K562 (cell line): Measurements from ENCODE around the gene HHEX. TPM values are rescaled to one million over a fixed set of nuclear protein-coding genes. Genes with fewer than 3 reads are reported as not detected.

Experiments
- ATAC-seq: fragments of 200-7000 bp; cut with Tn5 transposase; 3 replicates; pipeline ENCODE4 v1.9.1; 2020; ENCODE audit warnings: moderate library complexity
- BruUV-seq: library from RNA; stranded (reverse); fragments of 400-500 nt; replicated peaks from 2 replicates; lab custom pipeline; 2021; lab: Mats Ljungman, UMichigan
- CTCF ChIA-PET: fragments of 300-600 bp; formaldehyde crosslinking; extraction: SDS; loops from one replicate; lab custom pipeline; 2021; ENCODE audit warnings: low intra/inter-chr PET ratio; lab: Yijun Ruan, JAX
- POLR2A ChIA-PET: fragments of 300-600, 350-650 bp; sonication (Branson Sonifier 250); formaldehyde crosslinking; extraction: SDS; loops from one replicate; lab custom pipeline; 2021; ENCODE audit warnings: antibody characterized with exemption, inconsistent platforms; lab: Yijun Ruan, JAX
- DNase-seq, 4 experiments: peaks; one replicate each; pipeline versions ENCODE4 v3.0.0 to v3.0.0-alpha.2; 2011 to 2018; ENCODE audit warnings: low spot score in 3 of 4, mixed read lengths in 3 of 4; ENCODE audit errors: extremely low read depth in 1 of 4
- FAIRE-seq: peaks from 2 replicates; lab custom pipeline; 2011; peaks lifted over from hg19 to GRCh38; lab: Jason Lieb, UNC
- H2AFZ ChIP-seq: 2 replicates; pipeline ENCODE4 v1.6.0; 2011; ENCODE audit warnings: low read depth, low read length, control low read depth, inconsistent platforms
- H3K27ac ChIP-seq: fragments of 200-600 bp; 3 replicates; pipeline ENCODE4 v1.8.0; 2011; ENCODE audit warnings: low read depth, mild to moderate bottlenecking, control low read depth, inconsistent platforms, low read length, moderate library complexity, mixed read lengths; ENCODE audit errors: extremely low read depth
- H3K27me3 ChIP-seq, 2 experiments: fragments of 300-600 bp in 1 of 2; 2 replicates in 1 of 2; 3 replicates in 1 of 2; pipeline versions ENCODE4 v1.6.0 to v1.8.0; 2011; ENCODE audit warnings: inconsistent platforms in 2 of 2, low read length in 2 of 2, mild to moderate bottlenecking in 1 of 2, mixed read lengths in 1 of 2, moderate library complexity in 1 of 2; ENCODE audit not compliant: control insufficient read depth in 2 of 2, insufficient read depth in 2 of 2
- H3K36me3 ChIP-seq: fragments of 300-600 bp; 3 replicates; pipeline ENCODE4 v1.8.0; 2011; ENCODE audit warnings: mild to moderate bottlenecking, low read length, inconsistent platforms; ENCODE audit not compliant: control insufficient read depth, insufficient read depth
- H3K4me1 ChIP-seq, 2 experiments: fragments of 200-600 bp in 1 of 2; replicated peaks in 1 of 2; 2 replicates in 1 of 2; 3 replicates in 1 of 2; pipeline versions ENCODE4 v1.5.1 to v1.8.0; 2011; ENCODE audit warnings: inconsistent platforms in 2 of 2, low read length in 2 of 2, mild to moderate bottlenecking in 1 of 2, mixed read lengths in 1 of 2, moderate library complexity in 1 of 2; ENCODE audit not compliant: control insufficient read depth in 2 of 2, insufficient read depth in 2 of 2
- H3K4me2 ChIP-seq: 2 replicates; pipeline ENCODE4 v1.6.1; 2011; ENCODE audit warnings: low read length, control low read depth, inconsistent platforms, mixed read lengths; ENCODE audit not compliant: insufficient read depth
- H3K4me3 ChIP-seq: fragments of 200-600 bp; sonication (generic), shearing (Covaris generic); 2 replicates; pipeline ENCODE4 v1.5.1; 2016; ENCODE audit warnings: control low read depth, inconsistent platforms
- H3K79me2 ChIP-seq: fragments of 200-600 bp; 3 replicates; pipeline ENCODE4 v1.8.0; 2011; ENCODE audit warnings: low read length, inconsistent platforms; ENCODE audit not compliant: control insufficient read depth, insufficient read depth
- H3K9ac ChIP-seq, 2 experiments: 2 replicates each; pipeline versions ENCODE4 v1.6.0 to v1.6.1; 2011; ENCODE audit warnings: low read depth in 2 of 2, low read length in 2 of 2, control low read depth in 1 of 2, inconsistent platforms in 1 of 2, mild to moderate bottlenecking in 1 of 2, mixed read lengths in 1 of 2; ENCODE audit not compliant: insufficient read depth in 1 of 2
- H3K9me1 ChIP-seq: one replicate; pipeline ENCODE4 v1.6.0; 2011; ENCODE audit warnings: inconsistent platforms, mild to moderate bottlenecking, low read length, moderate library complexity; ENCODE audit not compliant: control insufficient read depth, insufficient read depth
- H3K9me3 ChIP-seq: replicated peaks from 2 replicates; pipeline ENCODE4 v1.5.1; 2011; ENCODE audit warnings: low read depth, low read length, inconsistent platforms; ENCODE audit not compliant: control insufficient read depth, insufficient read depth
- H4K20me1 ChIP-seq: replicated peaks from 2 replicates; pipeline ENCODE4 v1.6.1; 2011; ENCODE audit warnings: low read length, inconsistent platforms, mixed read lengths; ENCODE audit not compliant: control insufficient read depth, insufficient read depth
- CREBBP ChIP-seq: IDR thresholded peaks from one replicate; pipeline ENCODE4 v1.6.1; 2012; ENCODE audit warnings: low read depth, mild to moderate bottlenecking, control low read depth, inconsistent platforms, low read length
- DIDO1 ChIP-seq: fragments of 450-650 bp; IDR thresholded peaks from 2 replicates; pipeline ENCODE4 v1.6.1; 2016; ENCODE audit warnings: low read depth, missing biosample characterization, missing genetic modification characterization
- FOXP4 ChIP-seq: sonication (generic); formaldehyde crosslinking; IDR thresholded peaks from 2 replicates; pipeline ENCODE4 v1.8.0; 2022; ENCODE audit warnings: mild to moderate bottlenecking, missing genetic modification reagents, borderline replicate concordance
- HDAC6 ChIP-seq: IDR thresholded peaks from 2 replicates; pipeline ENCODE4 v1.6.1; 2012; ENCODE audit warnings: low read depth, mild to moderate bottlenecking, control low read depth, inconsistent platforms, low read length, moderate library complexity
- MEIS2 ChIP-seq: fragments of 450-650 bp; IDR thresholded peaks from 2 replicates; pipeline ENCODE4 v1.6.1; 2014; ENCODE audit warnings: mild to moderate bottlenecking; ENCODE audit not compliant: partially characterized antibody
- NCOA2 ChIP-seq, 2 experiments: fragments of 450-650 bp; IDR thresholded peaks; 2 replicates each; pipeline ENCODE4 v1.6.1; 2018; ENCODE audit warnings: mild to moderate bottlenecking in 2 of 2, moderate library complexity in 1 of 2; ENCODE audit not compliant: partially characterized antibody in 2 of 2
- NFXL1 ChIP-seq: fragments of 450-650 bp; formaldehyde crosslinking; IDR thresholded peaks from 2 replicates; pipeline ENCODE4 v1.4.0; 2021; ENCODE audit warnings: mild to moderate bottlenecking
- PREB ChIP-seq: sonication (generic); formaldehyde crosslinking; IDR thresholded peaks from 2 replicates; pipeline ENCODE4 v1.8.1; 2023; ENCODE audit warnings: mild to moderate bottlenecking, missing genetic modification reagents
- RAD21 ChIP-seq, 2 experiments: fragments of 250-450 bp in 1 of 2; fragments of 450-650 bp in 1 of 2; sonication (Bioruptor Pico) in 1 of 2; formaldehyde crosslinking in 1 of 2; IDR thresholded peaks in 1 of 2; conservative IDR thresholded peaks in 1 of 2; 2 replicates each; pipeline versions ENCODE4 v1.4.0 to v1.8.0; 2020 to 2022; ENCODE audit warnings: mild to moderate bottlenecking in 2 of 2, moderate library complexity in 1 of 2
- ZBTB2 ChIP-seq: fragments of 450-650 bp; IDR thresholded peaks from 2 replicates; pipeline ENCODE4 v1.6.1; 2016; ENCODE audit warnings: antibody characterized with exemption
- ZKSCAN8 ChIP-seq: fragments of 200-800 bp; sonication (Bioruptor generic); IDR thresholded peaks from 2 replicates; pipeline ENCODE4 v1.6.1; 2016; ENCODE audit warnings: missing genetic modification characterization, missing compliant biosample characterization
- ZNF175 ChIP-seq: fragments of 200-800 bp; sonication (Bioruptor generic); IDR thresholded peaks from 2 replicates; pipeline ENCODE4 v1.6.1; 2016; ENCODE audit warnings: low read depth, mild to moderate bottlenecking, missing genetic modification characterization, missing compliant biosample characterization
- ZNF280B ChIP-seq: fragments of 250-450 bp; sonication (Bioruptor Pico); IDR thresholded peaks from 2 replicates; pipeline ENCODE4 v1.5.1; 2021; ENCODE audit warnings: mild to moderate bottlenecking
- WGBS: fragments of 100-300 bp; shearing (Covaris generic); methylation state at CpG from one replicate; pipeline ENCODE4 v1.1.6; 2016; ENCODE audit warnings: low coverage, mixed read lengths; ENCODE audit not compliant: insufficient coverage; ENCODE audit errors: missing lambda C conversion rate; 5-methylcytosine and 5-hydroxymethylcytosine counted together
- in situ Hi-C: fragments of 300-500 bp; cut with MboI; formaldehyde crosslinking; loops from 4 replicates; pipeline ENCODE4 v1.15.0; 2018; ENCODE audit warnings: inconsistent platforms, mixed read lengths
- intact Hi-C: fragments of 100-400 bp; cut with micrococcal nuclease; formaldehyde crosslinking; loops from 2 replicates; pipeline ENCODE4 v1.14.2; 2022
- polyA plus RNA-seq, 8 experiments: library from polyadenylated mRNA; depleted of rRNA in 4 of 8; stranded (reverse) in 5 of 8; unstranded in 3 of 8; fragments of >200 nt; fragmentation: Nextera tagmentation in 2 of 8; fragmentation: Illumina TruSeq in 1 of 8; extraction: Ambion mirVana in 2 of 8; extraction: Trizol in 1 of 8; gene quantifications; 2 replicates each; pipeline versions ENCODE4 v1.2.1 to v1.2.3, GENCODE V29; 2011 to 2014; ENCODE audit warnings: inconsistent platforms in 1 of 8, missing spikeins in 1 of 8
- total RNA-seq, 7 experiments: library from RNA; depleted of rRNA in 6 of 7; stranded (reverse); fragments of >200 nt in 6 of 7; fragmentation: Illumina TruSeq in 2 of 7; extraction: Trizol in 2 of 7; gene quantifications; 2 replicates each; pipeline versions ENCODE4 v1.2.1 to v1.2.3, GENCODE V29; 2011 to 2021; ENCODE audit warnings: low replicate concordance in 1 of 7

Gene HHEX
- total and polyA plus RNA-seq, 9 of the 15 experiments (the other 6 are each of a cell fraction or from before 2014, with no cell fraction given): 37.2 to 133 (median 80.2) TPM

GRCh38 chr10:92737484-92737883 lies 47.7 kb downstream of the HHEX start (continued):
- TF ChIP-seq MEIS2: no peak
- TF ChIP-seq CREBBP: no peak
- TF ChIP-seq NCOA2 (IDR thresholded peaks at IDR 0.05; ENCODE audit: partially characterized antibody in 2 of 2): no peak
- TF ChIP-seq FOXP4 (CRISPR knock-in tag): no peak
- TF ChIP-seq HDAC6: no peak

GRCh38 chr10:92740762-92741161 lies 51.0 kb downstream of the HHEX start:
- no peak overlapping the region for H3K27ac ChIP-seq

More at GRCh38 chr10:92740762-92741161, 51.0 kb downstream of the HHEX start:
- H3K36me3 ChIP-seq: no peaks in the 10 kb centered on the region
- ChIA-PET POLR2A (interaction anchor here (1.2 to 1.5 kb wide), 2 partner anchors 12 to 16 kb away, joined by 5 to 7 read pairs; no protein-coding TSS in a partner anchor), CTCF (no interaction called here)
- in situ Hi-C loops (no loop called here), intact Hi-C loops (no loop called here)
- TF ChIP-seq DIDO1 (tag) (no peak), RAD21 (CRISPR knock-in tag; conservative IDR thresholded peaks at IDR 0.05 in 1 of 2, IDR thresholded peaks at IDR 0.05 in 1 of 2) (no peak), NFXL1 (CRISPR knock-in tag) (no peak), ZKSCAN8 (CRISPR knock-in tag) (no peak), ZBTB2 (no peak), ZNF280B (no peak), ZNF175 (no peak), PREB (no peak)
- no peaks in the 10 kb centered on the region for H3K9me1 ChIP-seq
- no peak overlapping the region for H3K4me3 ChIP-seq
- no peaks in the 10 kb centered on the region for H4K20me1 ChIP-seq
- WGBS: 68% methylated on average over 2 of the region's 3 CpGs
- H3K4me1 ChIP-seq: no peaks in the 10 kb centered on the region; a peak in 1 of 5 replicates
- no peak overlapping the region for H2AFZ ChIP-seq
- FAIRE-seq (no peak), DNase-seq (no peak), ATAC-seq (no peak)
- H3K9me3 ChIP-seq: no peaks in the 10 kb centered on the region
- H3K27me3 ChIP-seq: no peaks in the 10 kb centered on the region
- no TSS peak for BruUV-seq
- no peak overlapping the region for H3K4me2 ChIP-seq
- no peaks in the 10 kb centered on the region for H3K79me2 ChIP-seq
- peak overlapping the region in 1 of 2 experiments; percentile 45; a peak in 1 of 4 replicates for H3K9ac ChIP-seq
